Sigmoid colon (tissue), 4 donors: ENCODE results near the gene ARL8A.

ENCODE experiments used
- POLR2A ChIP-seq, 2 donors: fragments of 450-650 bp; IDR thresholded peaks; one replicate each; pipeline ENCODE4 v1.6.1; 2016; ENCODE audit warnings: antibody characterized with exemption in 2 of 2, mild to moderate bottlenecking in 2 of 2, moderate library complexity in 2 of 2
- POLR2AphosphoS5 ChIP-seq, 4 donors: sonication (generic); formaldehyde crosslinking; IDR thresholded peaks; one replicate each; pipeline ENCODE4 v1.6.1; 2017; ENCODE audit warnings: antibody characterized with exemption in 4 of 4

GRCh38 chr1:202135221-202135721 lies 9.3 kb downstream of the ARL8A start:
- no peak for TF ChIP-seq POLR2AphosphoS5 (IDR thresholded peaks at IDR 0.05)
- TF ChIP-seq POLR2A (IDR thresholded peaks at IDR 0.05): no peak
